GM12864 (cell line): ENCODE data around the gene SPTLC1.

Source experiments
- DNase-seq: peaks from one replicate; pipeline ENCODE4 v3.0.0-alpha.2; 2011; ENCODE audit warnings: low read depth
- H3K4me3 ChIP-seq: 2 replicates; pipeline ENCODE4 v1.5.1; 2011; ENCODE audit warnings: mild to moderate bottlenecking, low read depth, low read length, control low read depth
- CTCF ChIP-seq: IDR thresholded peaks from 2 replicates; pipeline ENCODE4 v1.5.1; 2011; ENCODE audit warnings: low read depth, mild to moderate bottlenecking, moderate library complexity, low read length, control low read depth, inconsistent platforms; ENCODE audit errors: missing control alignments

SPTLC1 gene

GRCh38 chr9:92048924-92049625 lies 66.1 kb downstream of the SPTLC1 start:
- no peak overlapping the region for H3K4me3 ChIP-seq
- no peak for TF ChIP-seq CTCF
- no peak for DNase-seq

GRCh38 chr9:92047500-92047899 lies 67.7 kb downstream of the SPTLC1 start:
- no peak for DNase-seq
- no peak overlapping the region for H3K4me3 ChIP-seq
- no peak for TF ChIP-seq CTCF

GRCh38 chr9:92046676-92047075 lies 68.5 kb downstream of the SPTLC1 start:
- DNase-seq, result no peak
- no peak for TF ChIP-seq CTCF
- H3K4me3 ChIP-seq, result no peak overlapping the region

GRCh38 chr9:92044936-92045335 lies 70.3 kb downstream of the SPTLC1 start:
- no peak overlapping the region for H3K4me3 ChIP-seq
- DNase-seq, result no peak
- no peak for TF ChIP-seq CTCF

- no peak for TF ChIP-seq CTCF
- no peak overlapping the region for H3K4me3 ChIP-seq
- no peak for DNase-seq
Measured at GRCh38 chr9:92043002-92043401, 72.2 kb downstream of the SPTLC1 start.

GRCh38 chr9:92042260-92042659 lies 73.0 kb downstream of the SPTLC1 start:
- no peak for DNase-seq
- H3K4me3 ChIP-seq, result no peak overlapping the region
- no peak for TF ChIP-seq CTCF

- DNase-seq, result no peak
- TF ChIP-seq CTCF, result no peak
- H3K4me3 ChIP-seq, result no peak overlapping the region
Measured at GRCh38 chr9:92036756-92037155, 78.5 kb downstream of the SPTLC1 start.
